Hepatocyte (in vitro differentiated cells): ENCODE data around the gene DLG2.

ENCODE experiments used
- EZH2 ChIP-seq: fragments of 200-600 bp; sonication (generic); IDR thresholded peaks from 2 replicates; pipeline ENCODE4 v1.6.1; 2016; ENCODE audit warnings: antibody characterized with exemption, mild to moderate bottlenecking, borderline replicate concordance
- EZH2phosphoT487 ChIP-seq: fragments of 200-600 bp; sonication (generic); IDR thresholded peaks from one replicate; pipeline ENCODE4 v1.6.1; 2018; ENCODE audit warnings: antibody characterized with exemption, mild to moderate bottlenecking, low read depth, moderate library complexity; ENCODE audit not compliant: unreplicated experiment, severe bottlenecking
- TF ChIP-seq, protein P1 (sequence below): fragments of 200-600 bp; sonication (generic); IDR thresholded peaks from 2 replicates; pipeline ENCODE4 v1.5.1; 2016; ENCODE audit warnings: antibody characterized with exemption, mild to moderate bottlenecking; ENCODE audit not compliant: poor library complexity

DNA sequence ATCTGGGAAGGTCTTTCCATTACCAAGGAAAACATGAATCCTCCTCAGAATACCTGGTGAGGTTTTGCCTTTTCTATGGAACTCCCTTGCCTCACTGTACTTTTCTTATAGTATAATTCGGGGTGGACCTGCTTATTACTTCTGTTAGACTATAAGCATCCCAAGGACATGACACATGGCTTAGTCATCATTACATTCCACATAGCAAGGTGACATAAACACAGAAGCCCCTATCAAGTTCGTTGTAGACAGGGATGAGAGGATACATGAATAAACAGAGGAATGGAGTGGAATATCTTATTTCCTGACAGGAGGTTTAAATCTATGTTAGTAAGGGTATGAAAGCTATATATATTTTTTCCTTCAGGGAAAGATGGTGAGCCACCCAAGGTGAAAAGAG is 1808.8 kb downstream of the DLG2 start:
- TF ChIP-seq, protein P1, sequence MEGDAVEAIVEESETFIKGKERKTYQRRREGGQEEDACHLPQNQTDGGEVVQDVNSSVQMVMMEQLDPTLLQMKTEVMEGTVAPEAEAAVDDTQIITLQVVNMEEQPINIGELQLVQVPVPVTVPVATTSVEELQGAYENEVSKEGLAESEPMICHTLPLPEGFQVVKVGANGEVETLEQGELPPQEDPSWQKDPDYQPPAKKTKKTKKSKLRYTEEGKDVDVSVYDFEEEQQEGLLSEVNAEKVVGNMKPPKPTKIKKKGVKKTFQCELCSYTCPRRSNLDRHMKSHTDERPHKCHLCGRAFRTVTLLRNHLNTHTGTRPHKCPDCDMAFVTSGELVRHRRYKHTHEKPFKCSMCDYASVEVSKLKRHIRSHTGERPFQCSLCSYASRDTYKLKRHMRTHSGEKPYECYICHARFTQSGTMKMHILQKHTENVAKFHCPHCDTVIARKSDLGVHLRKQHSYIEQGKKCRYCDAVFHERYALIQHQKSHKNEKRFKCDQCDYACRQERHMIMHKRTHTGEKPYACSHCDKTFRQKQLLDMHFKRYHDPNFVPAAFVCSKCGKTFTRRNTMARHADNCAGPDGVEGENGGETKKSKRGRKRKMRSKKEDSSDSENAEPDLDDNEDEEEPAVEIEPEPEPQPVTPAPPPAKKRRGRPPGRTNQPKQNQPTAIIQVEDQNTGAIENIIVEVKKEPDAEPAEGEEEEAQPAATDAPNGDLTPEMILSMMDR, result no peak
- TF ChIP-seq EZH2 (no peak), EZH2phosphoT487 (no peak)
